Ramos (cell line): ENCODE results near the gene SLIT1.

ENCODE experiments used
- in situ Hi-C: fragments of 300-500 bp; cut with MboI; formaldehyde crosslinking; loops from one replicate; pipeline ENCODE4 v1.14.3; 2022; ENCODE audit warnings: low sequenced_read_pairs; ENCODE audit not compliant: unreplicated experiment

Gene SLIT1

DNA sequence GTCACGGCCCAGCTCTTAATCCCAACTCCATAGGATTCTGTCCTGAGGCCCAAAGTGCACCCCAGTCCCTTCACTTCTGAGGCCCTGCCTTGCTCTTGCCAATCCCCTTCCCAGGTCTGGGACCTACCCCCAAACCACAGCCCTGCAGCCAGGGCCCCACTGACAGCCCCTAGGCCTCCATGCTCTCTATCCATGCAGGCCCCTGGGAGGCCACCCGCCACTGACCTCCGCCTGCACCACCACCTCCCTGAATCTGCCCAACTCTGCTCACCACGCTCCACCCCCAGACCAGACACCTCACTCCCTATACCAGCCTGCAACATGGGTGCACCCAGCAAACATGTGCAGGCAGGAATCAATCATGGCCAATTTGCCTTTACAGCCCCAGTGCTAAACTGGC lies 10.2 kb downstream of the SLIT1 start:
- in situ Hi-C loops = no loop called here

DNA sequence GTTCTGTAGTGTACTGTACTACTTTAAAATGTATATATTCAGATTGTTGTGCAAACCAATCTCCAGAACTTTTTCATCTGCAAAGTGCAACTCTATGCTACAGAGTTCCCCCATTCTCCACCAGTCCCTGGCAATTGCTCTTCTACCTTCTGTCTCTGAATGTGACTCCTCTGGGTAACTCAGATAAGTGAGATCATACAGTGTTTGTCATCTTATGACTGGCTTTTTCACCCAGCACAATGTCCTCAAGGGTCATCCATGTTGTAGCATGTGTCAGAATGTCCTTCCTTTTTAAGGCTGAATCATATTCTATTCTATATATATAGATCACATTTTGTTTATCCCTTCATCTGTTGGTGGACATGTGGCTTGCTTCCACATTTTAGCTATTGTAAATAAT lies 10.8 kb downstream of the SLIT1 start:
- in situ Hi-C loops = no loop called here

DNA sequence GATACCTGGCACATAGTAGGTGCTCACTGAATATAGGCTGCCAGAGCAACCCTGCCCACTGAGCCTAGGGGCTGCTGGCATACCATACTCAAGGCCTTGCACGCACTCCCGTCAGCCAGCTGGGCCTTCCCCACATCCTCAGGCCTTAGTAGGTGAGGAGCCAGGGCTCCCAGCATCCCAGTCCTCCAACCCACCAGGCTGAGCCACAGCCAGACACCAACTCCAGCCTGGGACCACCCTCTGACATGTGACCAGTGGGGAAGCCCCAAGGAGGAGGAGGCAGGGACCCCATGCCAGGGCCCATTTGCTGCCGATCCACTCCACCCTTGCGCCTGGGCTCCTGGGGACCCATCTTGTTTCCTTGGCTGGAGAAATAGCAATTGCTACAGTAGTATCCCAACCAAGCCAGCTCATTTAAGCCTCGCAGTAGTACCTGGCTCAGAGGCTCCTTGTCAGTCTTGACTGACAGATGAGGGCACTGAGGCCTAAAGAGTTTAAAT lies 11.4 kb downstream of the SLIT1 start:
- in situ Hi-C loops = no loop called here

DNA sequence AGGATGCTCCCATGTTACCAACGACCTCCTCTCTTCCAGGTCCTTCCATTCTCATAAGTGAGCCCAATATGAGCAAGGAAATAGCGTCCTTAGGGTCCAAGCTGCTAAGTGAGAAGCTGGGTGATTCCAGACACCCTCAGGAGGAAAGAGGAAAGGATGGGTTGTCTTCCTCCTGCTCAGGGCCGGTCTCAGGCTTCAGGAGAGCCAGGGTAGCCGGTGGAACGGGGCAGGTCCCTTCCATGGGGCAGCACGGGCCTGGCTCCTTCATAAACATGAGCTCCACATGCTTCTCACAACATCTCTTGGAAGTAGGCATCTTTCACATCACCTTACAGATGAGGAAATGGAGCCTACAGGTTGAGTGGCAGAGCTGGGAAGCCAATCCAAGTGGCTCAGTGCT lies 12.7 kb downstream of the SLIT1 start:
- in situ Hi-C loops = no loop called here

DNA sequence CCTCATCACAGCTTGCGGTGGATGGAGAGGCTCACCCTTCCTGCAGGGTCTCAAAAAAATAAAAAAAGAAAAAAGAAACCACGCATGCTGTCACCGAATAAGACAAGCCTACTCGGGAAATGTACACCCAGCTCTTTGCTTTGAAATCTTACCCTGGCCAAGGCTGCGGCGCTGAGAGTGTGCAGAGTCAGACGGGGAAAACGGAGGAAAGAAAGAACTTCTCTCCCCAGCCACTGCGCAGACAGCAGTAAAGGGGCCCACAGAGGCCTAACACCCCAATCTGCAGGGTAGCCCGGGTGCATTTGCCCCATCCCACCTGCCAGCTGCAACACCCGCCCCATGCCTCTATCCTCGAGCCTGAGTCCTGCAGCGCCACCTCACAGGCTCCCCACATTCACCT lies 14.8 kb downstream of the SLIT1 start:
- in situ Hi-C loops = no loop called here

DNA sequence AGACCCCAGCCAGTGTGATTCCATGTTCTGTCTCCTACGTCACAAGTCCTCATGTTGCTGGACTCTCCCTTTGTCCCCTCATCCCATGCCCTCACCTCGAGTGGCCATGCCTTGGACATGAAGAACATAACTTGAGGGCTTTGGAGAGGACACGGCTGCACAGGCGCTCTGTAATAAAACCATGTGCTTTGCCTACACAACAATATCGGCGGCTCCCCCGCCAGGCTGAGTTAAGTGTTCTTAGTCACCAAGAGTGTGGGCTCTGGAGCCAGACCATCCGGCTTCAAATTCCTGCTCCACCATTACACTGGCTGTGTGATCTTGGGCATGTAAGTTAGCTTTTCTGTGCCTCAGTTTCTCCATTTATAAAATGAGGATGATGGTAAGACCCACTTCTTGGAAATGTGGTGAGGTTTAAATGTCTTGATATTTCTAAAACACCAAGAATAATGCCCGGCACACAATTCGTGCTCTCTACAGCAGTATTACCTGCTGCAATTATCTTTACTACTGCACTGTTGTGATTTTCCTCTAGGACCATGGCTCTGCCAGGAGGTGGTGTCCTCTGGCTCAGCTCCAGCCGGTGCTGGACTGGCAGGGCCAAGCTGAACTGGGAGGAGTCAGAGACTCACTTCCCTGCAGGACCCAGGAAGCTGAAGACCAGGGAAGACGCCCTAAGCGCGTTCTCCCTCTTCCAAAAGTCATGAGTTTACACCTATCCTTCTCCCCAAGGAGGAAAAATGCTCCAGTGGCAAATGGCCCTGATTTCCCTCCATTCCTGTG lies 15.7 kb downstream of the SLIT1 start:
- in situ Hi-C loops = no loop called here

DNA sequence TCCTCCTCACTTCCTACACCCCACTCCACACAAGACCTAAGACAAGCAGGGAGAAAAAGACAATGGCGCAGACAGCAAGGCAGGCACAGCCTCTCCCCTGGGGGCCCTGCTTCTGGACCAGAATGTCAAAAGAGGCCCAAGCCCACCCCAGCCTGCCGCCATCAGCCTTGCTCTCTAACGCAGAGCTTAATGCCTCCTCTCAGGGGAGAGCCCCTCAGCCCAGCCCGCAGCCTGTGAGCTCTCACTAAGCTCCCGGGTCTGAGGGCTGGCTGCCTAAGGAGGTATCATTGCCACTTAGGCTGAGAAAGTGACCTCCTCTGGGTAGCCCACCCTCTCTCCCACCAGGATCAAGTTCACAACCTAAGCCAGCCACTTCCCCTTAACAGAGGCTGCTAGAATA lies 16.7 kb downstream of the SLIT1 start:
- in situ Hi-C loops = no loop called here

DNA sequence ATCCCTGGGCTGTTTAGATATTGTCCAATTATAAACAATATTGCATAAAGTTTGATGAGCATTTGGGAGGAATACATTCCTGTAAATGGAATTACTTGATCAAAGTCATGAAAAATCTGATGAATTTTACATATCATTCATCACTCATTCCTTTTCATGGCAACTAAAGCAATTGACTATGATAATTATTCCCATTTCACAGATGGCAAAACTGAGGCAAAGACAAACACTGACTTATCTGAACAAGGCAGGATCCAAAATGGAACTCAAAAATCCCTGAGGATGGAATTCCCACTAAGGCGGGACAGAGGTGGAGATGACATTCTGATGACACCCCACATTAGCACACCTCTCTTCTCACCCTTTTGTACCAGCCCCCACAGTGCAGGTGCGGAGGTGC lies 17.1 kb downstream of the SLIT1 start:
- in situ Hi-C loops = no loop called here

DNA sequence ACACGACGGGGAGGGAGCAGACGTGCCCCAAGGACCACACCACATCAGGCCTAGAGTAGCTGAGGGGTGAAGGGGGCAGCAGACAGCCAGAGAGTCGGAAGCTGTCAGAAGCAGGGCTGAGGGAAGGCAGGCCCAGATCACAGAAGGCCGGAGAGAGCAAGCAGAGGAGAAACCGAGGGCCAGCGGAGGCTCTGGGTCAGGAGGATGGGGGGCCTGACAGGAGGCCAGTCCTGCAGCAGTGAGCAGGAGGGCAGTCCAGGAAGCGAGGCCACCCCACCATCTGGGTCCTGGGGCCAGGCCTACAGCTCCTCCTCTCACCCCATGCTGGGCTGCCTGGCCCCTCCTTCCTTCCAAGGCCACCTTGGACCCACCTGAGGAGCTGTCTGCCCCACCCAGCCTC lies 20.3 kb downstream of the SLIT1 start:
- in situ Hi-C loops = no loop called here

DNA sequence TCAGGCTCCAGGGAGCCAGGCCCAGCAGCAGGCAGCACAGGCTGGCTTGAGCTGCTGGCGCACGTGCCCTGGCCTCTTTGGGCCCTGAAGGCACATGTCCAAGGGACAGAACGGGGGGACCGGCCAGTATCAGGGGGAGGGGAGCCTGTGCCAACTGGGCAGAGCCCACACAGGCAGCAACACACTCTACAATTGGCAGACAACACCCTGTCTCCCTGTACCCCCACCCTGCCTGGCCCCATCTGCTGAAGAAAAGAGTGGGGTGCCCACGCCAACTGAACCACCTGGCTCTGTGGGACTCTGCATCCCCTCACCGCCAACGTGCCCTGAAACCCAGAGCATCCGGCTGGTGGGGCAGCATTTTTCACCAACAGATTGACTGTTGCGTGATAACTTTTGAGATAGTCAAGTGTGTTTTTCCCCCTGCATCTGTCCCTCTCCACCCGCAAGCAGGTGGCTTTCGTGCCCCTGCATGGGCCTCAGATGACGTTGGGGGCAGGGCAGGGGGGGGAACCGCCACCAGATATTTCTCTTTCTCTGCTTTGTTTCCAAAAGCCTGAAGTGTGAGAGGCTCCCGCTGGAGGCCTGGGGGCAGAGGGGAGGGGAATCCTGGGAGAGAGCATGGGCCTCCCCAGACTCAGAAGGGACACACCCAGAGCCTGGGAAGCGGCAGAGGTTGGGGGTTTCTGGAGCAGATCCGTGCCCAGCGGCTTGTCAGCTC lies 21.8 kb downstream of the SLIT1 start:
- in situ Hi-C loops = no loop called here

DNA sequence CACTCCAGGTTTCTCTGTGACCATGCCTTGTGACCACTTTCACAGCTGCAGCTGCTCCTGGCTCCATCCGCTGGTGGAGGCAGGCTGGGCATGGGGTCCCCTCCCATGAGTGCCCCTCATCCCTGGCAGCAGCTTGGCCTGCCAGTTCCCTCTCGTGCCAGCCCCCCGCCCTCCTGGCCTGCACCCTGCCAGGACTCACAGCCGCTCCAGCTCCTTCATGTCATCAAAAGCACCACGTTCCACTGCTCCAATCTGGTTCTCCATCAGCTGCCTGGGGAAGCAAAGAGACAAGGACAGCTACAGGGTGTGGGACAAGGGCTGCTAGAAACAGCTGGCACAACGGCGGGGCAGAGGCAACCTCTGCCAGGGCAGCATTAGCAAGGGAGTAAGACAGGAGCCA lies 22.6 kb downstream of the SLIT1 start:
- in situ Hi-C loops = no loop called here

DNA sequence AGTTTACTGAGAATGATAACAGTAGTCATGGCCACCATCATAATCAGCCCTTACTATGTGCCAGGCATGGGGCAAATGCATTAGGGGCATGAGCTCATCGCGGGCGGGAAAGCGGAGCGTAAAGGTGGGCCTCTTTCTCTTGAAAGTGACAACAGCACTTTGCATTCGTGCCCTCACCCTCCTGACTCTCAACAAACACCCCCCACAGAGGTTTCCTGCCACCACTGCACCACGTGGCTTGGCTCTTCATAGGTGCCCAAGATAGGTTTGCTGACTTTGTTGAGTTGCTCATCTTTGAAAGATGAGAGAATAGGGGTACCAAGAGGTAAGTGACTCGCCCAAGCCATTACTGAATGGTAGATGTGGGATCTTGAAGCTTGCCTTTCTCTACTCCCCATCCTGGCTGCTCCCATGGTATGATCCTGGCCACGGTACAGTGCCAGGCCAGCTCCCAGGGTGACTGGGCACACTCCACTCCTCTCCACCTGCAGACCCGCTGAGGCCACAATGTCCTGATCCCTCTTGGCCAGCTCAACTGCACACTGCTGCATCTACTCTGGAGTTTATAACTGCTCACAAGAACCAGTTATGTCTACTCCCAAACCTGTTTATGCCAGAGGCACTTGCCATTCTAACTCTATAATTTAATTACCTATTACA lies 26.0 kb downstream of the SLIT1 start:
- in situ Hi-C loops = no loop called here

DNA sequence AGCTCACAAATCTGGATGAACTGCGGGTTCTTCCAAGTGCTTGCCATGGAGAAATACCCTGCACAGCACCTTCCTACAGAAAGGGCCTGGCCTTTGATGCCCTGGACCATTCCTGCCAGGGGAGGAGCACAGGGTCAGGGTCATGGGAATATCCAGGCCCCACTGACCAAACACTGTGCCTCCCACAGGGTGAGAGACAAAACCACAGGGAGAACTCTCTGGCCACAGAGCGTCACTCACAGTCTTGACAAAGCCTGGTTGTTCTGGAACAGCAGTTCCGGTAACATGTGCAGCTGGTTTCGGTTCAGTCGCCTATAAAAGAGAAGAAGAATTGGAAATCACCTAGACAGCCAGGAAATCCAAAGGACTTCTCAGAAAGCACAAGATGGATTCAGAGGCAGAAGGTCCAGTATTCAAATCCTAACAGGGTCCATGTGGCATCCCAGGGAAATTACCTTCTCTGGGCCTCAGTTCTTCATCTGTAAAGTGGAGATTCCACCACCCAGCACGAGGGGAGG lies 28.1 kb downstream of the SLIT1 start:
- in situ Hi-C loops = no loop called here

DNA sequence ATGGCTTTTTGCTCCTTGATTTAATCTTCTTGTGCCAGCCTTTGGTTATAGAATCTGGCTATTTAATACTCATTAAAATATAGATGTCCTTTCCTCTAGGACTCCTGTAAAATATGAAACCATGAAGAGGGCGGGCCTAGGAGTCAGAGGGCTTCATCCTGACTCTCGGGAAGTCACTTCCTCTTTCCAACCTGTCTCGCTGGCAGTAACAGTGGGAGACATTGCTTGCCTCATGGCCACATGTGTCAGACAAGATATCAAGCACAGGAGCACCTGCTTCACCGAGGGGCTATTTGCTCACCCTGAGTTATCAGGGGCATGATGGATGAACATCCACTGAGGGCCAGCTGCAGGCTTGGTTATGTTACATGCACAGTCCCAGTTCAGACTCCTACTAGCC lies 31.0 kb downstream of the SLIT1 start:
- in situ Hi-C loops = no loop called here

DNA sequence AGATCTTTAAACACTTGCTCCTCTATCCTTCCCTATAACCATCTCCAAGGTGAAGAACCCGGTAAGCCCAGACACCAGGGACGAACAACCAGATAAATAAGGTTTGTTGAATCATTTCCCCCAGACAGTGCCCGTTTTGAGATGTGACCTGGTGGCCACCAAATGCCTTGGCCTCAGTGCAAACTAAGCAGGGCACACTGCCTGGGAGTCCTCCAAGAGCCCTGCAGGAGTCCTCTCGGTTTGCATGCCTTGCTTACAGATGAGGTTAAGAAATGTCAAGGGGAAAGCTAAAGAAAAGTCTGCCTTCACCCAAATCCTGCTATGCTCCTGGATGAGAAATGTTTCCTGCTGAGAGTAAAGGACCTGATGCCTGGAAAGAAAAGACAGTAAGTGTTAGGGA lies 31.6 kb downstream of the SLIT1 start:
- in situ Hi-C loops = no loop called here

DNA sequence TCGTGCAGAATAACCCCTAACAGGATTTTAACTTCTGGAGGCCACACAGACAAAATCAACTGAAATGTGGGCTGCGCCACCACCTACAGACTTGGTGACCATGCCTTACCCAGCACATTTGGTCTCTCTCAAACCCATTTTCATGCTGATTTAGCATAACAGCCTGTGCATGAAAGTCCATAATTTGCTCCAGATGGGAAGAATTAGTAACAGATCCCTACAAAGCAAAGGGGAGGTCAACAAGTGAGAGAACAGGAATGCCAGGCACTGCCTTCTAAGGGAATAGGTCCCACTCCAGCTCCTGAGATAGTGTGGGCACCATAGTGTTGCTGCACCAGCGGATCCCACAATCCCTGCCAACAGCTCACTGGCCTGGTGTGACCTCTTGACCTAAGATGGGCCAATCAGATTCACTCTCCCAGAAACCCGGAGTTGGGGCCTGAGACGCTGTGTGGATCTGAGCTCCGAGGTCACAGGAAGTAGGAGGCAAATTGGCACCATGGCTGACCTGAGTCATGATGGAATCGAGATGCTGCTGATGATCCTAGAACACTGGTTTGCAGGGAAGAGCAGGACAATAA lies 32.4 kb downstream of the SLIT1 start:
- in situ Hi-C loops = no loop called here

DNA sequence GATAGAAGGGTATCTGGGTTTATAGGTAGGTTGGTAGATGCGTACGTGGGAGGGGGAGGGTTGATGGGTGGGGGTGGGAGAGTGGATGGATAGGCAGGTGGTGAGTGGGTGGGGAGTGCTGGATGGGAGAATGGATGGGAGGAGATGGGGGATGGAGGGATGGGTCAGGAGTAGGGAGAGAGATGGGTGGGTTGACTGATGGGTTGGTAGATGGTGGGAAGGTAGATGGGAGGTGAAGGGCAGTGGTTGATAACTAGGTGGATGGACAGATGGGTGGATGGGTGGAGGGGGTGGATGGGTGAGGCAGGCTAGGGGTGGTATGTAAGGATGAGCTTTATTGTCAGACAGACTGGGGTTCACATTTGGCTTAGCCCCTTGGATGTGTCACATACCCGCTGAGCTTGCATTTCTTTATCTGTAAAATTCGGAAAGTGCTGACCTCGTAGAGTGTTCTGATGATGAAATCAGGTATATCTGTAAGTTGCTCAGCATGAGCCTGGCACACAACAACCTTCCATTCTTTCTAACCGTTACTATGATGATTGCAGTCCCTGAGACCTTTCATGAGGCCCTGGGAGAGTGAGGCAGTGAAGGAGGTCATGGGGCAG lies 34.3 kb downstream of the SLIT1 start:
- in situ Hi-C loops = no loop called here

DNA sequence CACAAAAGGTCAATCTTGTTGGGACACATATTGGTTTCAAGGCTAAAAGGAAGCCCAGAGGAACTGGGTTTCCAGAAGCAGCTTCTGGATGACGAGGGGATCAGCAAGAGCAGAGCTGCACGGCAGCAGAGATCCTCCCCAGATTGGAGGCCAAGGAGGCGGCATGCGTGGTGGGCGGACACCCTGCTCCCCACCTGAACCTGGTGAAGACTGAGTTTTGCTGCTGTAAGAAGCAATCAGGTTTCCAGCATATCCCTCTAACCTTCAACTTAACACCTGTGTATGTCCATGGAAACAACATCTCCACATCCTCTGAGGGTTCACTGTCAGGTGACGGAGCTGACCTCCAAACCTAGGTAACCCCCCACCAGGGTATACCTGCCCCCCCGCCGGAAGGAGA lies 35.1 kb downstream of the SLIT1 start:
- in situ Hi-C loops = no loop called here

DNA sequence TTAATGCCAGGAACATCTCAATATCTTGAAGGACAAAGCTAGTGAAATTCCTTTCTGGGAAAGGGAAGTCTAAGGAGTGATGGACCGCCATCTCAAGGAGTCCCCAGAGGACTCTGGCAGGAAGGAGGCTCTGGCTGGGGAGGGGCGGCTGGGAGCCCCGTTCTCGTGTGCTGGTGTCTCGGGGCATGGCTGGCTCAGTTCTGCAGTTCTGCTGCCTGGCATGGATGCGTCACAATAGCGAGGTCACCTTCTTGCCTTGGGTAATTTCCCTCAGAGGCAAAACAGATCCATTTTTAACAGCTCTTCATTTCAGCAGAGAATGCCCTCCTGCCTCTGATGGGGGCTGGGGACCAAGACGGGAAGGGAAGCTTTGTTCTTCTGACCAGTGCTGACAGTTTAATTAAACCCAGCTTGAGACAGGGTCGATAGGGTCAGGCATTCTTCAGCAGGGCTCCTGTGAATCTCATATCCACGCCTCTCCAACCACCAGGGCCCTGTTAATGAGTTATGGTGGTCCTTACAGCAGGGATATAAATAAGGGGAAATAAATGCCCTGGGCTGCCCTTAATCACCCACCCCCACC lies 35.7 kb downstream of the SLIT1 start:
- in situ Hi-C loops = no loop called here

DNA sequence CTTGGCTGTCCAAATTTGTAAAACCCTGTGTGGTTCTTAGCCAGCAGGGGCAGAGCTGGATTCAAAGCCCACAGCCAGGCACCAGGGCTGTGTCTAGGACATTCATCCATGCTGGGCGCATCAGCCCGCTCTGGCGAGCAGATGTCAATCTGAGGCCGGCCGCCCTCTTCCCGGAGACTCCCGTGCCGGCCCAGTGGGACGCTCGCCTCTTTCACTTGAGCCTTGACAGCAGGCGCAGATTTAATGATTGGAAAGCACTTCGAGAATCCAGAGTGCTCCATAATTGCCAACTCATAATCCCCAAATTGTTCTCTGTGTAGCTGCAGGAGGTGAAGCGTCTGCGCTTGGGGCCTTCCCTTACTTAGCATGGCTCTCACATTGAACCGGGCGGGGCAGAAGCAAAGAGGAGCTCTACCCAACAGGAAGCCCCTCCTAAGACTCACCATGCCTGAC lies 36.7 kb downstream of the SLIT1 start:
- in situ Hi-C loops = no loop called here
